Fibroblast of peridontal ligament (primary cell): Measurements from ENCODE around the gene SERPINB11.
"Not testable (repeated sequence)": the region's sequence is repeated elsewhere in the genome, so short reads cannot be mapped to it uniquely, and the experiment has no call there.

Experiments
- DNase-seq: peaks from one replicate; pipeline ENCODE4 v3.0.0-alpha.2; 2010; ENCODE audit errors: extremely low read depth

The SERPINB11 gene

GRCh38 chr18:63702660-63703059 is at the start of gene SERPINB11:
Gene SERPINB11, plus strand, starts transcription at chr18:63702960. Its CDS starts 7,234 bp downstream, at chr18:63710194.
- no peak for DNase-seq

DNA sequence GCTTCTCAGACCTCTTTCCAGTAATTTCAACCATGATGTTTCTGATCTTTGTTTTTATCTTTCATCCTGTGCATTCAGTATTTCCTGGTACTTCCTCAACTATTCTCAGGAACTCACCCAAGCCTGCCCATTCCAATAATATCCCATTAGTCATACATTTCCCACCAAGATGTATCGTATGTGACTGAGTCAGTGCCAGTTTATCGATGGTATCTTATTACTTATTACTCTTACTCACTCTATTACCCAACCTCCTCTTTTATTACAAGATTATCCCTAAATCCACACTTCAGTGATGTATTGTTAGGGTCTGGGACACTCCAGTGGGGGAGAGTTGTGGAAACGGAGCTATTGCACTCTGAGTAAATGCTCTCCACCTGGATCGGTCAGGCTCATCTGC is 43.8 kb upstream of the SERPINB11 start:
- not testable (repeated sequence) for DNase-seq

DNA sequence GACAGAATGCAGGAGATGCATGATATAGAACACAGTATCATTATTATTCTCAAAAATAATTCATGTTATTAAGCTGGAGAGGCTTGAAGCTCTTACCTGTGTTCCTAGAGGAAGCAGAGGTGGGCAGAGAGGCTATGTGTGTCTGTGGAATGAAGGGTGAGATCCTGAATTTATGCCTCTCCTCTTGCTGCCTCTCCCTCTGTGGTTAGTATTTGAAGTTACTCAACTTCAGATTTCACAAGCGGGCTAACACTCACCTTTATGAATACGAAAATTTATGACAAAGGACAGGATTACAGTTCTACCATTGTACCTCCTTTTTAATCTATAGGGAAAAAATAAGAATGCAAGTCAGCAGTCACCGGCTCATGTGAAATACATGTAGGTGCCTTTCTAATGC is 41.0 kb upstream of the SERPINB11 start, which contains the start of gene SERPINB3:
Gene SERPINB3 (minus strand): TSS at position 144 of the 400 bp plus-strand sequence. CDS start 677 bp downstream, outside the sequence.
- DNase-seq, result not testable (repeated sequence)

DNA sequence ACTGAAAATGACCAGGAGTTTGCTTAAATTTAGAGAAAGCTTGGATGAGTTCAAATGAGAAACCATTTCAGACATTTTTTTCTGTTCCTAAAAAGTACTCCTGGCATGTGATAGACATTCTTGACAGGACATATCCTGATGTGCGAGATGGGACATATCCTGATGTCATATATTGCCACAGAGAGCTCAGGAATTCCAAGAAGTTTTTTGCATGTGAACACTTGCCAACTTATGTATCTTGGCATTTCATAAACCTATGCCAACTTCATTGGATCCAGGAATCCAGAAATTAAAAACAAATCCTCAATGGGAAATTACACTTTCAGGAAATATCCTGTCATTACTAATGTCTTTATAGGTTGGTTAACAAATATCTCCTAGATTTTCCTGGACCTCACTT is 38.2 kb upstream of the SERPINB11 start:
- no peak for DNase-seq

DNA sequence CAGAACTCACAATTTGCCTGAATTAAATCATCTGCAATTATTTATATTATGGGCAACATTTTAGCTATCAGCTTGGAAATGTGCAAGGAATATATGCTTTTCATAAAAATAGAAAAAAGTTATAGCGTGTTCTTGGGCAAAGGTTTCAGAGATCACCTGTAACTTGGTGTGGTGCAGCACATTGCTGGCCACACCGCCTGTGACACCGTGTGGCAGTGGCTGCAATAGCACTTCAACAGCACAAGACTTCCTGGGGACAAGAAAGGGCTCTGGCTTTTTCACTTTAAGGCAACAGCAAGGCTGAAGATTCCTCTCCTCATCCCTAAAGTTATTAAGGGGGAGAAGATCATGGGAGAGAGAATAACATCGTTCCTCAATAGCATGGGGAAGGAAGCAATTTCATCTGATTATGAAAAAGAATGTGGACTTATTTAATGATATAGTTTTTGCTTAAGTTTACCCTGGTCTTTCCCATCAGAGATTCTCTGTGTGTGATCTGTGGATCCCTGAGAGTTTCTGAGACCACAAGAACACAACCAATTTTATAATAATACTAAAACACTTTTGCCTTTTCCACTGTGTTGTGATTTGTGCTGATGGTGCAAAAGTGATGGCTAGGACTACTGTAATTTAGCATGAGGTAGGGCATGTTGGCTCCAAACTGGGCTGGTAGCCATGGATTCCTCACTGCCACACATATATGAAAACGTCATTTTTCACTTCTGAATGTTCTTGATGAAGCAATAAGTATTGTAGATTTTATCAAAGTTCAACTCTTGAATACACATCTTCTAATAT is 26.0 kb upstream of the SERPINB11 start:
- no peak for DNase-seq

DNA sequence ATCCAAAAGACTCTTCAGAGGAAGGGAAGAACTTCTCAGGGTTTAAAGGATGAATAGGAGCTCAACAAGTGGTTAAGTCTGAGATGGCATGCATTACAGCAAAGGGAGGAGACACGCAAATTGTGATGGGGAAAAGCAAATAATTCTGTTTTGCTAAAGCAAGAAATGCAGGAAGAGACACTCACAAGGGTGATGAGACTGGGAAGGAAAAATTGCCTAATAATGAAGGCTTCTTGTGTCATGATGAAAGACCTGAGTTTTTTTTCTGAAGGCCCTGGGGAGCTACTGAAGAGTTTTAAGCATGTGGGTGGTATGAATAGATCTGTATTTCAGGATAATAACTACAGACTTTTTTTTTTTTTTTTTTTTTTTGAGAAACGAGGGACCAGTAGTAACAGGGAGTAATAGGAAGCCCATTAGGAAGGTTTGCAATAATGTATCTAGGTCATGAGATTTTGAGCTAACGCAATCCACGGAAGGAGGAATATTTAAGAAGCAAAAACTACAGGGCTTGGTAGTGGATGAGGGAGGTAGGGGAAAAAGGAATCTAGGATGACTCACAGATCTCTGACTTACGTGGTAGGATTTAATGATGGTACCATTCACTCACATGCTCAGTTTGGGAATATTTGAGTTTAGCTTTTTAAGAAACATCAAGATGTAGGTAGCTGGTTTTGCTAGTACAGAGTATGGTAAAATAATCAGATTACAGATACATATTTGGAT is 25.1 kb upstream of the SERPINB11 start:
- no peak for DNase-seq

DNA sequence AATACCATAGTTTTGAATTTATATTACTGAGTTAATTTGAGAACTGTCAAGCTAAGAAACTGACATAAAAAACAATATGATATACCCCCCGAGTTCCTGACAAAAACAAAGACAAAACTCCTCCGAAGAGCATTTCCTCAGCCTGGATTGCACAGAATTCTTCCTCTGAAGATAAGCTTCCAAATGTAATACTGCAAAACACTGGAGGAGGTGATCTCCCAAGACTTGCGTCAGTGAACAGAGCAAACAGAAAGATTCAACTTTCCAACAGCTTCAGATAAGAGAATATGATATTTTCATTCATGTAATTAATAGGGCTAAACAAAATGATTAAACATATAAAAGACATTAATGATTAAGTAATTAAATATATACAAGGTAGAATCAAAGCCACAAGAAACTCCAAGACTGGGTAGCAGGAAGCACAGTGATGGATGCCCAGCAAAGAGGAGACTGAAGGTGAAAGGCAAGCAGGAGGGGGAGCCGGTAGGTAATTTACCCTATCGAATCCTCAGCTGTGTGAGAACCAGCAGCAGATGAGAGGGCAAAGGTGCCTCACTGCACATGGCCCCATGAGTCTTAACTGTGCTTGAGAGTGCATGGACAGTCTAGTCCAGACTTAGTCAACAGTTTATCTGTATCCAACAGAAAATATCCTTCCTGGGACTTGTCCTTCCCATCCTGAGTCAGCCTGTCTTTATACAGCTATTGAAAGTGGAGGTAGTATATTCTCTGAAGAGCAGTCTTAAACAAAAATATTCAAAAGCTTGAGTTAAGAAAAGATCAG is 22.7 kb upstream of the SERPINB11 start:
- no peak for DNase-seq

- DNase-seq, result no peak
Measured at GRCh38 chr18:63681449-63682340, 21.1 kb upstream of the SERPINB11 start.

- DNase-seq, result peak; percentile 65
Measured at GRCh38 chr18:63683152-63683551, 19.6 kb upstream of the SERPINB11 start.

- no peak for DNase-seq
Measured at GRCh38 chr18:63683890-63684289, 18.9 kb upstream of the SERPINB11 start.

DNA sequence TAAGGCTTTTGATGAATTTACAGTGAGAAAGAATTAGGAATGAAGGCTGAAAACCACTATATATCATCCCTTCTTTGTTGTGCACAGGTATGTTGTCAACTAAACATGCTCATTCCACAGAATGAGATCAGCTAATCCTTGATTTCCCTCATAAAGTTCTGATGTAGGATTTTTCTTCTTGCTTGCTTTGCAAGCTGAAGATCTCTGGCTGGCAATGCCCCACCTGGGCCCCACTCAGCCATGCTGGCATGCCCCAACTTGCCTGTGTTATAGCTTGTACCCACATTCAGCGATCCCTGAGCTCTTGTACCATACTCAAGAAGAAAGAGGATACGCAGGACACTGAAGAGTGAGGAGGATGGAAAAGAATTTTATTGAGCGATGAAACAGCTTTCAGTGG is 18.0 kb upstream of the SERPINB11 start:
- no peak for DNase-seq

GRCh38 chr18:63686871-63687270 is 15.9 kb upstream of the SERPINB11 start:
- DNase-seq, result peak; percentile 2

DNA sequence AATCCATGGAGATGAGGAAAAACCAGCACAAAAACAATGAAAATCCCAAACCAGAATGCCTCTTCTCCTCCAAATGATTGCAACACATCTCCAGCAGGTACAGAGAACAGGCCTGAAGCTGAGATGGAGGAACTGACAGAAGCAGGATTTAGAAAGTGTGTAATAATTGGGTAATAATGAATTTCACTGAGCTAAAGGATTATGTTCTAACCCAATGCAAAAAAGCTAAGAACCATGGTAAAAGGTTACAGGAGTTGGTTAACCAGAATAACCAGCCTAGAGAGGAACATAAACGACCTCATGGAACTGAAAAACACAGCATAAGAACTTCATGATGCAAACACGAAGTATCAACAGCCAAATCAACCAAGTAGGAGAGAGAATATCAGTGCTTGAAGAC is 13.7 kb upstream of the SERPINB11 start:
- no peak for DNase-seq

- no peak for DNase-seq
Measured at GRCh38 chr18:63697097-63697660, 5.6 kb upstream of the SERPINB11 start.

DNA sequence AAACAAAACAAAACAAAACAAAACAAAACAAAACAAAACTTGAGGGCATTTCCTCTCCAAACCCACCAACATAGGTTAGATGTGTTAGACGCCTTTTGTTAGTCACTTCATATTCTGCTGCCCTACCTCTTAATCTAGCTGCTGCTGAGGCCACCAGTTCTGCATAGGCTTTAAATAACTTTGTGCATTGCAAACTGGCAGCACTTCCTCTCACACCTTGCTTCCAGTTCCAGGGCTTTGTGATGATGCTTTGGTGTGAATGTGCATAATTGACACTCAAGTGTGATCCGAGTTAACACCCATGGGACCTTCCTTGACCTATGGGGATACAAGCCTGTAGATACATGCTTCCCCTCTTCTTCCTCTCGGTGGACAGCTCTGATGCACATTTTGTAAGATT is 2.3 kb upstream of the SERPINB11 start:
- no peak for DNase-seq

GRCh38 chr18:63701952-63702351 is 808 bp upstream of the SERPINB11 start:
- DNase-seq, result no peak

GRCh38 chr18:63705401-63705800 is 2.6 kb downstream of the SERPINB11 start:
- no peak for DNase-seq

- no peak for DNase-seq
Measured at GRCh38 chr18:63707816-63708215, 5.1 kb downstream of the SERPINB11 start.

DNA sequence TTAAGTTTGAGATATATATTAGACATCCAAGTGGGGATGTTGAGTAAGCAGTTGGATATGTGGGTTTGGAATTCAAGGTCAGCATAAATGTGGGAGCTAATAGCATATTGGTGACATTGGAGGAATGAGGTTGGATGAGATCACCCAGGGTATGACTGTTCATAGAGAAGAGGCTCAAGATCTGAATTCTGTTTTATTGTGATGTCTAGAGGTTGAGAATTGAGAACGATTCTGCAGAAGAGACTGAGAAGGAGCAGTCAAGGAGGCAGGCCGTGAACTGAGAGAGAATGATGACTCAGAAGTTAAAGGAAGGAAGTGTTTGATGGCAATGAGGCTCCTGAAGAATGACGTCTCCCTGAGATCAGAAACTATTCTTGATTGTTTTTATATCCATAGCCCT is 5.9 kb downstream of the SERPINB11 start:
- DNase-seq, result peak; percentile 23

DNA sequence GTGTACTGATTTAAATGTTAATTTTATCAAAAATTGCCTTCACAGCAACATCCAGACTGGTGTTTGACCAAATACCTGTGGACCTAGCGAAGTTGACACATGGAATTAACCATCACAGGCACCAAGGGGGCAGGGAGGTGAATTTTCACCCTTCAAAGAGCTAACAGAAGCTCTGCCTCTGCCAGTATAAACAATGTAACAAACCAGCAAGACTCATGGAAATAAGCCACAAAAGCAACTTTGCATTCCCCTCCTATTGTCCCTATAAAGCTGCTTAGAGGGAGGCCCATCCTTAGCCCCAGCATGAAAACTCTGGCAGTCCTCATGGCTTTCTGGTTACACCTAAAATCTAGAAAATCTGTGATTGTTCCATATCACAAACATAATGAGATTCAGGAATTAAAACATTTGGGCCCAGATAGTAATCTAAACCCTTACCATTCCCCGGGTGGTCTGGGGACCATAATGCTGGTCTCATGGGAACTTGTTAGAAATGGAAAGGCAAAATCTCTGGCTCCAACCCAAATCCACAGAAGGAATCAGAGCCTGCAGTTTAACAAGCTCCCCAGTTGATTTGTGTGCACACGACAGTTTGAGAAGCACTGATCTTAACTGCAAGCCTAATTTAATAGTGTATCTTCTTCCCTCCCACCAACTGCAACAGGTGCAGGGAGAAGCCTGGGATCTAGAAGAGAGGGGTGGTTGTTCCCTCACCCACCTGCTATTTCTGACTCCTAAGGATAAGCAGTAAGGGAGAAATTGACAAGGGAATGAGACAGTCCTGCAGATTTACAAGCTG is 23.1 kb downstream of the SERPINB11 start:
- no peak for DNase-seq
